ENCODE data around the gene CCDC3. TPM values are rescaled to one million over a fixed set of nuclear protein-coding genes. Genes with fewer than 3 reads are reported as not detected.
"Not testable (repeated sequence)": the region's sequence is repeated elsewhere in the genome, so short reads cannot be mapped to it uniquely, and the experiment has no call there.

CCDC3 gene
- total and polyA plus RNA-seq, 4 donors = 46.5 to 166 (median 84.6) TPM

GRCh38 chr10:12993595-12993994, 7.9 kb downstream of the CCDC3 start:
- Histone ChIP-seq H3K27ac (ENCODE audit: low read depth in 1 of 2, low read length in 2 of 2) (peak overlapping the region in 1 of 2 donors; percentile 21), H3K4me1 (ENCODE audit: control insufficient read depth in 1 of 2, insufficient read depth in 2 of 2, low read length in 2 of 2) (peaks cover 2 to 5% of the 10 kb centered on the region in 2 donors), H3K9me3 (ENCODE audit: control insufficient read depth, low read length) (no peaks in the 10 kb centered on the region), H3K36me3 (ENCODE audit: control insufficient read depth in 1 of 2, insufficient read depth in 2 of 2, low read length in 1 of 2) (no peaks in the 10 kb centered on the region), H3K4me3 (ENCODE audit: low read length in 2 of 2) (no peak overlapping the region), H3K27me3 (ENCODE audit: control insufficient read depth in 1 of 2, insufficient read depth in 2 of 2, low read length in 1 of 2) (no peaks in the 10 kb centered on the region)
- peak; percentile 55 for ATAC-seq (ENCODE audit: low FRiP score)
- intact Hi-C loops (cut with DNase I) = no loop called here
- WGBS, 2 donors = 16 to 18% methylated on average over 8 of the region's 8 CpGs
- DNase-seq = no peak

GRCh38 chr10:12985347-12985746, 16.2 kb downstream of the CCDC3 start:
- H3K36me3 ChIP-seq (ENCODE audit: control insufficient read depth in 1 of 2, insufficient read depth in 2 of 2, low read length in 1 of 2) = no peaks in the 10 kb centered on the region
- 95 to 96% methylated on average over 6 of the region's 6 CpGs for WGBS, 2 donors
- no peaks in the 10 kb centered on the region for H3K9me3 ChIP-seq (ENCODE audit: control insufficient read depth, low read length)
- peaks cover 2 to 5% of the 10 kb centered on the region in 2 donors for H3K4me1 ChIP-seq (ENCODE audit: control insufficient read depth in 1 of 2, insufficient read depth in 2 of 2, low read length in 2 of 2)
- DNase-seq (no peak), ATAC-seq (ENCODE audit: low FRiP score) (no peak)
- H3K4me3 ChIP-seq (ENCODE audit: low read length in 2 of 2) = no peak overlapping the region
- no peak overlapping the region for H3K27ac ChIP-seq (ENCODE audit: low read depth in 1 of 2, low read length in 2 of 2)
- intact Hi-C loops (cut with DNase I) = no loop called here
- no peaks in the 10 kb centered on the region for H3K27me3 ChIP-seq (ENCODE audit: control insufficient read depth in 1 of 2, insufficient read depth in 2 of 2, low read length in 1 of 2)

- 94 to 96% methylated on average over 7 of the region's 7 CpGs for WGBS, 2 donors
- H3K9me3 ChIP-seq (ENCODE audit: control insufficient read depth, low read length) = no peaks in the 10 kb centered on the region
- no peak for ATAC-seq (ENCODE audit: low FRiP score)
- peaks cover 5% of the 10 kb centered on the region in 2 donors for H3K4me1 ChIP-seq (ENCODE audit: control insufficient read depth in 1 of 2, insufficient read depth in 2 of 2, low read length in 2 of 2)
- no peaks in the 10 kb centered on the region for H3K36me3 ChIP-seq (ENCODE audit: control insufficient read depth in 1 of 2, insufficient read depth in 2 of 2, low read length in 1 of 2)
- no peak overlapping the region for H3K27ac ChIP-seq (ENCODE audit: low read depth in 1 of 2, low read length in 2 of 2)
- H3K27me3 ChIP-seq (ENCODE audit: control insufficient read depth in 1 of 2, insufficient read depth in 2 of 2, low read length in 1 of 2) = no peaks in the 10 kb centered on the region
- no peak overlapping the region for H3K4me3 ChIP-seq (ENCODE audit: low read length in 2 of 2)
- intact Hi-C loops (cut with DNase I) = no loop called here
- DNase-seq = no peak
These were observed 17.3 kb downstream of the CCDC3 start for GRCh38 chr10:12984165-12984747.

GRCh38 chr10:12983568-12983967, 17.9 kb downstream of the CCDC3 start:
- H3K27me3 ChIP-seq (ENCODE audit: control insufficient read depth in 1 of 2, insufficient read depth in 2 of 2, low read length in 1 of 2); ATAC-seq (ENCODE audit: low FRiP score); H3K27ac ChIP-seq (ENCODE audit: low read depth in 1 of 2, low read length in 2 of 2); H3K4me3 ChIP-seq (ENCODE audit: low read length in 2 of 2); intact Hi-C loops (cut with DNase I); H3K9me3 ChIP-seq (ENCODE audit: control insufficient read depth, low read length); DNase-seq; H3K36me3 ChIP-seq (ENCODE audit: control insufficient read depth in 1 of 2, insufficient read depth in 2 of 2, low read length in 1 of 2); H3K4me1 ChIP-seq (ENCODE audit: control insufficient read depth in 1 of 2, insufficient read depth in 2 of 2, low read length in 2 of 2): not testable (repeated sequence)
- WGBS, 2 donors = 71 to 79% methylated on average over 3 of the region's 3 CpGs

GRCh38 chr10:12981570-12981969, 19.9 kb downstream of the CCDC3 start:
- WGBS, 2 donors = 36 to 45% methylated on average over 4 of the region's 4 CpGs
- Histone ChIP-seq H3K4me3 (ENCODE audit: low read length in 2 of 2) (no peak overlapping the region), H3K27me3 (ENCODE audit: control insufficient read depth in 1 of 2, insufficient read depth in 2 of 2, low read length in 1 of 2) (no peaks in the 10 kb centered on the region), H3K36me3 (ENCODE audit: control insufficient read depth in 1 of 2, insufficient read depth in 2 of 2, low read length in 1 of 2) (no peaks in the 10 kb centered on the region), H3K27ac (ENCODE audit: low read depth in 1 of 2, low read length in 2 of 2) (no peak overlapping the region), H3K4me1 (ENCODE audit: control insufficient read depth in 1 of 2, insufficient read depth in 2 of 2, low read length in 2 of 2) (peaks cover 3 to 5% of the 10 kb centered on the region in 2 donors), H3K9me3 (ENCODE audit: control insufficient read depth, low read length) (no peaks in the 10 kb centered on the region)
- intact Hi-C loops (cut with DNase I) = no loop called here
- DNase-seq (no peak), ATAC-seq (ENCODE audit: low FRiP score) (no peak)

GRCh38 chr10:12980713-12981306, 20.7 kb downstream of the CCDC3 start:
- ATAC-seq (ENCODE audit: low FRiP score) = no peak
- no peak overlapping the region for H3K4me3 ChIP-seq (ENCODE audit: low read length in 2 of 2)
- no peaks in the 10 kb centered on the region for H3K27me3 ChIP-seq (ENCODE audit: control insufficient read depth in 1 of 2, insufficient read depth in 2 of 2, low read length in 1 of 2)
- DNase-seq = no peak
- no peaks in the 10 kb centered on the region for H3K36me3 ChIP-seq (ENCODE audit: control insufficient read depth in 1 of 2, insufficient read depth in 2 of 2, low read length in 1 of 2)
- peaks cover 3 to 5% of the 10 kb centered on the region in 2 donors for H3K4me1 ChIP-seq (ENCODE audit: control insufficient read depth in 1 of 2, insufficient read depth in 2 of 2, low read length in 2 of 2)
- H3K27ac ChIP-seq (ENCODE audit: low read depth in 1 of 2, low read length in 2 of 2) = no peak overlapping the region
- no peaks in the 10 kb centered on the region for H3K9me3 ChIP-seq (ENCODE audit: control insufficient read depth, low read length)
- WGBS, 2 donors = 78 to 84% methylated on average over 6 of the region's 6 CpGs
- intact Hi-C loops (cut with DNase I) = no loop called here

- Histone ChIP-seq H3K9me3 (ENCODE audit: control insufficient read depth, low read length) (no peaks in the 10 kb centered on the region), H3K4me1 (ENCODE audit: control insufficient read depth in 1 of 2, insufficient read depth in 2 of 2, low read length in 2 of 2) (peaks cover 3 to 5% of the 10 kb centered on the region in 2 donors), H3K27me3 (ENCODE audit: control insufficient read depth in 1 of 2, insufficient read depth in 2 of 2, low read length in 1 of 2) (no peaks in the 10 kb centered on the region), H3K36me3 (ENCODE audit: control insufficient read depth in 1 of 2, insufficient read depth in 2 of 2, low read length in 1 of 2) (no peaks in the 10 kb centered on the region), H3K27ac (ENCODE audit: low read depth in 1 of 2, low read length in 2 of 2) (no peak overlapping the region), H3K4me3 (ENCODE audit: low read length in 2 of 2) (no peak overlapping the region)
- DNase-seq (no peak), ATAC-seq (ENCODE audit: low FRiP score) (no peak)
- WGBS, 2 donors = 62 to 69% methylated on average over 7 of the region's 7 CpGs
- intact Hi-C loops (cut with DNase I) = no loop called here
These were observed 21.3 kb downstream of the CCDC3 start for GRCh38 chr10:12980102-12980661.

GRCh38 chr10:12978891-12979290, 22.6 kb downstream of the CCDC3 start:
- intact Hi-C loops (cut with DNase I) = no loop called here
- Histone ChIP-seq H3K4me3 (ENCODE audit: low read length in 2 of 2) (no peak overlapping the region), H3K27me3 (ENCODE audit: control insufficient read depth in 1 of 2, insufficient read depth in 2 of 2, low read length in 1 of 2) (no peaks in the 10 kb centered on the region), H3K27ac (ENCODE audit: low read depth in 1 of 2, low read length in 2 of 2) (no peak overlapping the region), H3K36me3 (ENCODE audit: control insufficient read depth in 1 of 2, insufficient read depth in 2 of 2, low read length in 1 of 2) (no peaks in the 10 kb centered on the region), H3K9me3 (ENCODE audit: control insufficient read depth, low read length) (no peaks in the 10 kb centered on the region), H3K4me1 (ENCODE audit: control insufficient read depth in 1 of 2, insufficient read depth in 2 of 2, low read length in 2 of 2) (peaks cover 3 to 5% of the 10 kb centered on the region in 2 donors)
- ATAC-seq (ENCODE audit: low FRiP score) (no peak), DNase-seq (no peak)
- WGBS, 2 donors = 96 to 98% methylated on average over 4 of the region's 4 CpGs

GRCh38 chr10:12975906-12976305, 25.6 kb downstream of the CCDC3 start:
- Histone ChIP-seq H3K4me1 (ENCODE audit: control insufficient read depth in 1 of 2, insufficient read depth in 2 of 2, low read length in 2 of 2) (peaks cover 2 to 3% of the 10 kb centered on the region in 2 donors), H3K9me3 (ENCODE audit: control insufficient read depth, low read length) (no peaks in the 10 kb centered on the region), H3K4me3 (ENCODE audit: low read length in 2 of 2) (no peak overlapping the region), H3K27ac (ENCODE audit: low read depth in 1 of 2, low read length in 2 of 2) (no peak overlapping the region), H3K27me3 (ENCODE audit: control insufficient read depth in 1 of 2, insufficient read depth in 2 of 2, low read length in 1 of 2) (no peaks in the 10 kb centered on the region), H3K36me3 (ENCODE audit: control insufficient read depth in 1 of 2, insufficient read depth in 2 of 2, low read length in 1 of 2) (no peaks in the 10 kb centered on the region)
- 67 to 70% methylated on average over 5 of the region's 5 CpGs for WGBS, 2 donors
- ATAC-seq (ENCODE audit: low FRiP score) (no peak), DNase-seq (no peak)
- intact Hi-C loops (cut with DNase I) = no loop called here
